GM18520 (cell line): Measurements from ENCODE around the gene MRPS22.
"Not testable (repeated sequence)": the region's sequence is repeated elsewhere in the genome, so short reads cannot be mapped to it uniquely, and the experiment has no call there.

Experiments
- ATAC-seq: cut with Tn5 transposase; IDR thresholded peaks from one replicate; pipeline ENCODE4 v1.9.1; 2021; ENCODE audit not compliant: unreplicated experiment

The MRPS22 gene

GRCh38 chr3:139334675-139335074 is 9.1 kb upstream of the MRPS22 start:
- not testable (repeated sequence) for ATAC-seq

- no peak for ATAC-seq
These were observed 5.4 kb upstream of the MRPS22 start for GRCh38 chr3:139338405-139338804.

- ATAC-seq, result no peak
These were observed 4.5 kb upstream of the MRPS22 start for GRCh38 chr3:139339219-139339906.

GRCh38 chr3:139340784-139341183 is 3.0 kb upstream of the MRPS22 start:
- no peak for ATAC-seq

GRCh38 chr3:139342054-139342453 is 1.8 kb upstream of the MRPS22 start:
- ATAC-seq, result no peak

- ATAC-seq, result no peak
These were observed 3.0 kb downstream of the MRPS22 start for GRCh38 chr3:139346771-139347170.

GRCh38 chr3:139353920-139354556 is 10.2 kb downstream of the MRPS22 start:
- no peak for ATAC-seq

- ATAC-seq, result no peak
These were observed 10.8 kb downstream of the MRPS22 start for GRCh38 chr3:139354661-139355060.

GRCh38 chr3:139355476-139355875 is 11.7 kb downstream of the MRPS22 start:
- no peak for ATAC-seq

GRCh38 chr3:139355891-139356290 is 12.1 kb downstream of the MRPS22 start:
- no peak for ATAC-seq

GRCh38 chr3:139357899-139358298 is 14.1 kb downstream of the MRPS22 start:
- no peak for ATAC-seq

GRCh38 chr3:139358841-139359562 is 15.2 kb downstream of the MRPS22 start:
- no peak for ATAC-seq

GRCh38 chr3:139361276-139361675 is 17.5 kb downstream of the MRPS22 start:
- ATAC-seq, result no peak

GRCh38 chr3:139364549-139364948 is 20.7 kb downstream of the MRPS22 start:
- no peak for ATAC-seq

- no peak for ATAC-seq
These were observed 30.3 kb downstream of the MRPS22 start for GRCh38 chr3:139374099-139374498.

GRCh38 chr3:139377378-139377777 is 33.6 kb downstream of the MRPS22 start:
- no peak for ATAC-seq

- ATAC-seq, result no peak
These were observed 34.9 kb downstream of the MRPS22 start for GRCh38 chr3:139378587-139379241.

GRCh38 chr3:139380575-139380974 is 36.8 kb downstream of the MRPS22 start:
- ATAC-seq, result no peak

GRCh38 chr3:139382291-139382690 is 38.5 kb downstream of the MRPS22 start:
- not testable (repeated sequence) for ATAC-seq

GRCh38 chr3:139388077-139388476 is 44.3 kb downstream of the MRPS22 start:
- no peak for ATAC-seq

GRCh38 chr3:139388821-139389551 is 45.2 kb downstream of the MRPS22 start:
- ATAC-seq, result peak; percentile 14
